Uterus (tissue), 2 donors: ENCODE measurements around the gene FERMT3.

Source experiments
- CTCF ChIP-seq, 4 experiments: fragments of 200-600 bp in 2 of 4; fragments of 450-650 bp in 2 of 4; sonication (generic) in 2 of 4; IDR thresholded peaks; one replicate each; pipeline ENCODE4 v1.5.1; 2016 to 2019; ENCODE audit warnings: antibody characterized with exemption in 4 of 4, mild to moderate bottlenecking in 2 of 4, moderate library complexity in 1 of 4
- POLR2A ChIP-seq, 2 donors: fragments of 450-650 bp; IDR thresholded peaks; one replicate each; pipeline ENCODE4 v1.6.1; 2016; ENCODE audit warnings: antibody characterized with exemption in 2 of 2, mild to moderate bottlenecking in 1 of 2, moderate library complexity in 1 of 2

DNA sequence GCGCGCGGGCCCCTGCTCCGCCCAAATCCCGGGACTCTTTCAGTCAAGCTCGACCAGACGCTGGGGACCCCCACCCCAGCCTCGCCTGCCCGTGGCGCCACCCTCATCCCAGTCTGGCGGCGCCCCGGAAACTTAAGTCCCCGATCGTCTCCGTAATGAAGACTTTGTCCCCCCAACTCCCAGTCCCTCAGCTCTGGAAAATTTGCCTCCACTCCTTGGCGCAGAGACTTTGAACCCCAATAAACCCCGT lies 45.2 kb downstream of the FERMT3 start:
- TF ChIP-seq CTCF (IDR thresholded peaks at IDR 0.05) = no peak
- no peak for TF ChIP-seq POLR2A (IDR thresholded peaks at IDR 0.05)
